T-helper 17 cell (primary cell): ENCODE measurements around the gene ZNF592. TPM values are rescaled to one million over a fixed set of nuclear protein-coding genes. Genes with fewer than 3 reads are reported as not detected.
"Not testable (repeated sequence)": the region's sequence is repeated elsewhere in the genome, so short reads cannot be mapped to it uniquely, and the experiment has no call there.

Experiments
- ATAC-seq: fragments of 150-1000 bp; cut with Tn5 transposase; 2 replicates; pipeline ENCODE4 v1.10.0; 2021; ENCODE audit warnings: mild to moderate bottlenecking, moderate library complexity
- DNase-seq, 3 donors: peaks; one replicate each; pipeline versions ENCODE4 v3.0.0 to v3.0.0-alpha.2; 2020 to 2021
- H3K9me3 ChIP-seq: one replicate; pipeline ENCODE4 v1.7.0; 2013; ENCODE audit warnings: low read length, mild to moderate bottlenecking; ENCODE audit not compliant: control insufficient read depth, poor library complexity, severe bottlenecking
- H3K27ac Mint-ChIP-seq: one replicate; pipeline ENCODE4 v1.8.0; 2022; ENCODE audit warnings: mild to moderate bottlenecking, moderate library complexity, mixed read lengths
- H3K27me3 Mint-ChIP-seq: one replicate; pipeline ENCODE4 v1.8.0; 2022; ENCODE audit warnings: mixed read lengths
- H3K36me3 Mint-ChIP-seq: one replicate; pipeline ENCODE4 v1.8.0; 2022; ENCODE audit warnings: low read depth, mixed read lengths
- H3K4me1 Mint-ChIP-seq: one replicate; pipeline ENCODE4 v1.8.0; 2022; ENCODE audit warnings: mild to moderate bottlenecking, mixed read lengths
- H3K4me3 Mint-ChIP-seq: one replicate; pipeline ENCODE4 v1.8.0; 2022; ENCODE audit warnings: mild to moderate bottlenecking, moderate library complexity, mixed read lengths
- total RNA-seq, 4 donors: library from RNA in 2 of 4; stranded (reverse) in 2 of 4; gene quantifications; one replicate each; pipeline ENCODE4 v1.2.3 and lab custom pipeline; 2022 to 2026

ZNF592 gene
- total RNA-seq, 2 donors from 2014 or later = 33.8 to 36.5 TPM

DNA sequence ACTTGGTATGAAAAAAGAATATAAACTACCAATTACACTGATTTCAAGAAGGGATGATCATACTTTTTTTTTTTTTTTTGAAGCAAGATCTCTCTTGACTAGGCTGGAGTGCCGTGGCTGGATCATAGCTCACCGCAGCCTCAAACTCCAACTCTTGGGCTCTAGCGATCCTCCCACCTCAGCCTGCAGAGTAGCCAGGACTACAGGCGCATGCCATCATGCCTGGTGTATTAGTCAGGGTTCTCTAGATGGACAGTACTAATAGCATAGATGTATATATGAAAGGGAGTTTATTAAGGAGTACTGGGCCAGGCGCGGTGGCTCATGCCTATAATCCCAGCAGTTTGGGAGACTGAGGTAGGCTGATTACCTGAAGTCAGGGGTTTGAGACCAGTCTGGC lies 21.0 kb upstream of the ZNF592 start:
- no peak for ATAC-seq
- Mint-ChIP-seq H3K27ac (no peak overlapping the region), H3K4me3 (no peak overlapping the region), H3K36me3 (no peaks in the 10 kb centered on the region), H3K27me3 (no peaks in the 10 kb centered on the region), H3K4me1 (peaks cover 16% of the 10 kb centered on the region)
- no peaks in the 10 kb centered on the region for H3K9me3 ChIP-seq
- DNase-seq = no peak

- no peaks in the 10 kb centered on the region for H3K9me3 ChIP-seq
- Mint-ChIP-seq H3K27me3 (no peaks in the 10 kb centered on the region), H3K4me3 (no peak overlapping the region), H3K36me3 (no peaks in the 10 kb centered on the region), H3K4me1 (peaks cover 29% of the 10 kb centered on the region), H3K27ac (no peak overlapping the region)
- ATAC-seq (no peak), DNase-seq (no peak)
These were observed 16.6 kb upstream of the ZNF592 start for GRCh38 chr15:84731774-84732173.

GRCh38 chr15:84734794-84735479 lies 13.5 kb upstream of the ZNF592 start:
- peak overlapping the region; percentile 92 for H3K27ac Mint-ChIP-seq
- DNase-seq (peak in 2 of 3 donors; percentile 34 to 51), ATAC-seq (peak; percentile 86)
- no peaks in the 10 kb centered on the region for H3K9me3 ChIP-seq
- no peaks in the 10 kb centered on the region for H3K36me3 Mint-ChIP-seq
- H3K27me3 Mint-ChIP-seq = no peaks in the 10 kb centered on the region
- H3K4me3 Mint-ChIP-seq = peak overlapping the region; percentile 90
- H3K4me1 Mint-ChIP-seq = peaks cover 35% of the 10 kb centered on the region

- peak; percentile 51 for ATAC-seq
- DNase-seq, H3K27me3 Mint-ChIP-seq, H3K36me3 Mint-ChIP-seq, H3K9me3 ChIP-seq: not testable (repeated sequence)
- Mint-ChIP-seq H3K27ac (peak overlapping the region; percentile 92), H3K4me3 (peak overlapping the region; percentile 90), H3K4me1 (peaks cover 35% of the 10 kb centered on the region)
These were observed 12.8 kb upstream of the ZNF592 start for GRCh38 chr15:84735480-84736061.

DNA sequence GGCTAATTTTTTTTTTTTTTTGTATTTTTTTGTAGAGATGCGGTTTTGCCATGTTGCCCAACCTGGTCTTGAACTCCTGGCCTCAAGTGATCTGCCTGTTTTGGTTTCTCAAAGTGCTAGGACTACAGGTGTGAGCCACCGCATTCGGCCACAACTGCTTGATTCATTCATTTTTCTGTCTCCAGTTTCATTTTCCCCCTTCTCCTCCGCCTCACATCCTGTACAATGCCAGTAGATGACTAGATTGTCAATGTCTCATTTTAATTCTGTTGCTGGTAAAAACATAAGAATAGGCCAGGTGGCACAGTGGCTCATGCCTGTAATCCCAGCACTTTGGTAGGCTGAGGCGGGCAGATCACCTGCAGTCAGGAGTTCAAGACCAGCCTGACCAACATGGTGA lies 12.0 kb upstream of the ZNF592 start:
- no peaks in the 10 kb centered on the region for H3K9me3 ChIP-seq
- H3K27ac Mint-ChIP-seq = peak overlapping the region; percentile 88
- no peaks in the 10 kb centered on the region for H3K27me3 Mint-ChIP-seq
- DNase-seq (no peak), ATAC-seq (peak; percentile 63)
- H3K4me1 Mint-ChIP-seq = peaks cover 40% of the 10 kb centered on the region
- H3K4me3 Mint-ChIP-seq = peak overlapping the region; percentile 84
- H3K36me3 Mint-ChIP-seq = no peaks in the 10 kb centered on the region

DNA sequence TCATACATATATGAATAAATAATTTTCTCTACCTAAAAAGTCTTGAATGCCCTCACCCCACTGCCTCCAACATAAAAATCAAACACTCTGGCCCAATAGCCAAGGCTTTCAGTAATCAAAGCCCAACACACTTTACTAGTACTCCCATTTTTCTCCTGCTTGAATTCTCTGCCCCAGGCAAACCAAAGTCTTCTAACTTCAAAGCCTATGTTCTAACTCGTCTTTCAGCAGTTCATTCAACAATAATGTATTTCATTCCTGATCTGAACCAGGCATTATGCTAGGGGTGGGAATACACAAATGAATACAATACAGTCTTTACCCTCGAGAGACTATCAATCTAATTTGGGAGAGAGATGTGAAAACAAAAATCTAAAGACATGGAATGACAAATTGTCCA lies 11.4 kb upstream of the ZNF592 start:
- Mint-ChIP-seq H3K4me1 (peaks cover 41% of the 10 kb centered on the region), H3K27ac (peak overlapping the region; percentile 88), H3K36me3 (no peaks in the 10 kb centered on the region), H3K27me3 (no peaks in the 10 kb centered on the region), H3K4me3 (peak overlapping the region; percentile 33)
- ATAC-seq (no peak), DNase-seq (no peak)
- no peaks in the 10 kb centered on the region for H3K9me3 ChIP-seq

DNA sequence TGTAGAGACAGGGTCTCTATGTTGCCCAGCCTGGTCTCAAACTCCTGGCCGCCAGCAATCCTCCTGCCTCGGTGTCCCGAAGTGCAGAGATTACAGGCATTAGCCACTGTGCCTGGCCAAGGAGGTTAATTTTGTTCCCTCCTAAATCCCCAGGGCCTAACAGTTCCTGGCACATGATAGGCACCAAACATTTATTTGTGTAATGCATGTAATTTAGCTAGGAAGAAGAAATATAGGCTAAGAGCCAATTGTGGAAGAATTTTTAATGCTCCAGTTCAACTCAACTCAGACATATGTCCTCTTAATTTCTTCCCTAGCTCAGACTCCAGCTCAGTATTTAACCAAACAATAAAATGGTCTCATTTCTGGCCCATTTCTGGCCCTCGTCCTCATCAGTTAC lies 7.7 kb upstream of the ZNF592 start:
- peaks cover 3% of the 10 kb centered on the region for H3K36me3 Mint-ChIP-seq
- peak overlapping the region; percentile 79 for H3K27ac Mint-ChIP-seq
- peaks cover 37% of the 10 kb centered on the region for H3K4me1 Mint-ChIP-seq

DNA sequence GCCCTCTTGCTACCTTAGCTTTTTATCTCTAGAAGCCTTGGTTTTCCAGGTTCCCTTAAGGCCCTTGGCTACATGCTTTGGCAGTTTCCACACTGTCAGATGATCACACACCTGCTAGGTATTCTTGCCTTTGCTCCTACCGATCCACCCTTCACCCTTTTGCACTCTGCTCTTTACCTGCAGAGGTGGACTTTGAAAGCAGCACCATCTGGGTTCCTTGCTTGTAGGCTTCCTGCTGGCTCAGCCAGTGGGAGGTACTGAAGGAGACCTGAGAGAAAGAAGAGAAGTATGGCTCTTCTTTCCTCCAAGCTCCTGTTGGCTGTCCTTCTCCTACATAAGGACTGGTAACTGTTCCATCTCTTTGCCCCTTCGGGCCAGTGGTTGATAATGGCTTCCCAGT lies 7.3 kb upstream of the ZNF592 start:
- no peak overlapping the region for H3K4me3 Mint-ChIP-seq
- H3K9me3 ChIP-seq = no peaks in the 10 kb centered on the region
- H3K36me3 Mint-ChIP-seq = peaks cover 3% of the 10 kb centered on the region
- no peak for ATAC-seq
- H3K27me3 Mint-ChIP-seq = no peaks in the 10 kb centered on the region
- H3K4me1 Mint-ChIP-seq = peaks cover 35% of the 10 kb centered on the region
- H3K27ac Mint-ChIP-seq = peak overlapping the region; percentile 79
- DNase-seq = no peak

More for the DNA sequence above, 7.7 kb upstream of the ZNF592 start:
- H3K9me3 ChIP-seq = no peaks in the 10 kb centered on the region
- H3K4me3 Mint-ChIP-seq = no peak overlapping the region
- no peak for DNase-seq
- no peak for ATAC-seq
- no peaks in the 10 kb centered on the region for H3K27me3 Mint-ChIP-seq

GRCh38 chr15:84747416-84748273 lies 747 bp upstream of the ZNF592 start:
- Mint-ChIP-seq H3K27me3 (no peaks in the 10 kb centered on the region), H3K36me3 (peaks cover 5% of the 10 kb centered on the region), H3K4me3 (peak overlapping the region; percentile 99), H3K4me1 (peaks cover 47% of the 10 kb centered on the region), H3K27ac (peak overlapping the region; percentile 99)
- no peaks in the 10 kb centered on the region for H3K9me3 ChIP-seq
- peak in 2 of 3 donors; percentile 58 to 65 for DNase-seq
- peak; percentile 70 for ATAC-seq

- DNase-seq (peak in 2 of 3 donors; percentile 18 to 23), ATAC-seq (peak; percentile 24)
- H3K36me3 Mint-ChIP-seq = peaks cover 5% of the 10 kb centered on the region
- H3K27ac Mint-ChIP-seq = peak overlapping the region; percentile 93
- H3K4me3 Mint-ChIP-seq = peak overlapping the region; percentile 90
- no peaks in the 10 kb centered on the region for H3K9me3 ChIP-seq
- H3K27me3 Mint-ChIP-seq = no peaks in the 10 kb centered on the region
- peaks cover 52% of the 10 kb centered on the region for H3K4me1 Mint-ChIP-seq
These were observed 959 bp downstream of the ZNF592 start for GRCh38 chr15:84749111-84749991.

GRCh38 chr15:84750583-84751092 lies 2.2 kb downstream of the ZNF592 start:
- Mint-ChIP-seq H3K4me3 (peak overlapping the region; percentile 90), H3K4me1 (peaks cover 52% of the 10 kb centered on the region), H3K27ac (peak overlapping the region; percentile 93), H3K27me3 (no peaks in the 10 kb centered on the region), H3K36me3 (peaks cover 2% of the 10 kb centered on the region)
- DNase-seq (no peak), ATAC-seq (no peak)
- no peaks in the 10 kb centered on the region for H3K9me3 ChIP-seq

DNA sequence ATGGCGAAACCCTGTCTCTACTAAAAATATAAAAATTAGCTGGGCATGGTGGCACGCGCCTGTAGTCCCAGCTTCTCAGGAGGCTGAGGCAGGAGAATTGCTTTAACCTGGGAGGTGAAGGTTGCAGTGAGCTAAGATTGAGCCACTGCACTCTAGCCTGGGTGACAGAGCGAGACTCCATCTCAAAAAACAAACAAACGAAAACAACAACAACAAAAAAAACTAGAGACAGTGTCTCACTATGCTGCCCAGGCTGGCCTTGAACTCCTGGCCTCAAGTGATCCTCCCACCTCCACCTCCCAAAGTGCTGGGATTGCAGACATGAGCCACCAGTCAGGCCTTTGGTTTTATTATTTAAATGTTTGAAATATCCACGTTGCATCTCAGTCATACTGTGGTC lies 3.3 kb downstream of the ZNF592 start:
- not testable (repeated sequence) for H3K4me3 Mint-ChIP-seq, H3K36me3 Mint-ChIP-seq, H3K9me3 ChIP-seq, DNase-seq, H3K27me3 Mint-ChIP-seq, ATAC-seq
- peaks cover 55% of the 10 kb centered on the region for H3K4me1 Mint-ChIP-seq
- H3K27ac Mint-ChIP-seq = peak overlapping the region; percentile 61
